A673 (cell line): Measurements from ENCODE around the gene DDN. TPM values are rescaled to one million over a fixed set of nuclear protein-coding genes. Genes with fewer than 3 reads are reported as not detected.
A peak's percentile ranks its signal among the peaks of the same experiment; 100 is the strongest.

Experiments used
- BruUV-seq: library from RNA; stranded (reverse); fragments of 400-500 nt; replicated peaks from 2 replicates; lab custom pipeline; 2021; lab: Mats Ljungman, UMichigan
- CTCF ChIA-PET: fragments of 300-600 bp; sonication (Branson Sonifier 250); formaldehyde crosslinking; loops from one replicate; lab custom pipeline; 2022; ENCODE audit warnings: antibody characterized with exemption; lab: Charles Lee
- POLR2A ChIA-PET: fragments of 300-600 bp; sonication (Branson Sonifier 250); formaldehyde crosslinking; loops from one replicate; lab custom pipeline; 2022; ENCODE audit warnings: antibody characterized with exemption; ENCODE audit not compliant: low non-redundant PET; lab: Charles Lee
- DNase-seq: peaks from one replicate; pipeline ENCODE4 v3.0.0-alpha.2; 2015; ENCODE audit warnings: low spot score
- H3K27ac ChIP-seq: fragments of 200-600 bp; sonication (generic); 2 replicates; pipeline ENCODE4 v1.5.1; 2016; ENCODE audit warnings: mixed run types, low read depth, mild to moderate bottlenecking, mixed read lengths, antibody characterized with exemption, low read length; ENCODE audit not compliant: poor library complexity, severe bottlenecking
- H3K27me3 ChIP-seq: fragments of 200-600 bp; sonication (generic); replicated peaks from 2 replicates; pipeline ENCODE4 v1.6.1; 2017; ENCODE audit warnings: mixed run types, low read depth, mild to moderate bottlenecking, mixed read lengths, antibody characterized with exemption, low read length; ENCODE audit not compliant: insufficient read depth, poor library complexity
- H3K36me3 ChIP-seq: fragments of 200-600 bp; sonication (generic); 2 replicates; pipeline ENCODE4 v1.6.1; 2016; ENCODE audit warnings: mixed run types, mild to moderate bottlenecking, mixed read lengths, antibody characterized with exemption, low read length; ENCODE audit not compliant: insufficient read depth, poor library complexity, severe bottlenecking
- H3K4me1 ChIP-seq: fragments of 200-600 bp; sonication (generic); 2 replicates; pipeline ENCODE4 v1.6.1; 2017; ENCODE audit warnings: mixed run types, mild to moderate bottlenecking, mixed read lengths, antibody characterized with exemption, low read length; ENCODE audit not compliant: insufficient read depth, poor library complexity, severe bottlenecking
- H3K4me3 ChIP-seq: fragments of 200-600 bp; sonication (generic); 2 replicates; pipeline ENCODE4 v1.5.1; 2016; ENCODE audit warnings: low read depth, mixed run types, mild to moderate bottlenecking, mixed read lengths, low read length; ENCODE audit not compliant: poor library complexity, severe bottlenecking
- H3K9me3 ChIP-seq: fragments of 200-600 bp; sonication (generic); 2 replicates; pipeline ENCODE4 v1.6.1; 2016; ENCODE audit warnings: mixed run types, low read depth, mild to moderate bottlenecking, mixed read lengths, antibody characterized with exemption, low read length; ENCODE audit not compliant: poor library complexity, severe bottlenecking
- EZH2 ChIP-seq: fragments of 200-600 bp; sonication (generic); IDR thresholded peaks from 2 replicates; pipeline ENCODE4 v1.6.1; 2017; ENCODE audit warnings: borderline replicate concordance, low read depth, mild to moderate bottlenecking, mixed read lengths, antibody characterized with exemption, low read length; ENCODE audit not compliant: poor library complexity, severe bottlenecking
- intact Hi-C: fragments of 100-400 bp; cut with micrococcal nuclease; formaldehyde crosslinking; loops from one replicate; pipeline ENCODE4 v1.10.0; 2022; ENCODE audit not compliant: unreplicated experiment
- total RNA-seq: library from RNA; stranded (reverse); gene quantifications from 2 replicates; pipeline ENCODE4 v1.2.3, GENCODE V29; 2021
- TF ChIP-seq, protein P1 (sequence below): fragments of 300-800, 200-600 bp; sonication (generic); conservative IDR thresholded peaks from 2 replicates; pipeline ENCODE4 v1.5.1; 2017; ENCODE audit warnings: low read depth, mild to moderate bottlenecking, antibody characterized with exemption, low read length, moderate library complexity, mixed read lengths

Gene DDN
- total RNA-seq, 1 experiment from 2014 or later, result 2.7 TPM

DNA sequence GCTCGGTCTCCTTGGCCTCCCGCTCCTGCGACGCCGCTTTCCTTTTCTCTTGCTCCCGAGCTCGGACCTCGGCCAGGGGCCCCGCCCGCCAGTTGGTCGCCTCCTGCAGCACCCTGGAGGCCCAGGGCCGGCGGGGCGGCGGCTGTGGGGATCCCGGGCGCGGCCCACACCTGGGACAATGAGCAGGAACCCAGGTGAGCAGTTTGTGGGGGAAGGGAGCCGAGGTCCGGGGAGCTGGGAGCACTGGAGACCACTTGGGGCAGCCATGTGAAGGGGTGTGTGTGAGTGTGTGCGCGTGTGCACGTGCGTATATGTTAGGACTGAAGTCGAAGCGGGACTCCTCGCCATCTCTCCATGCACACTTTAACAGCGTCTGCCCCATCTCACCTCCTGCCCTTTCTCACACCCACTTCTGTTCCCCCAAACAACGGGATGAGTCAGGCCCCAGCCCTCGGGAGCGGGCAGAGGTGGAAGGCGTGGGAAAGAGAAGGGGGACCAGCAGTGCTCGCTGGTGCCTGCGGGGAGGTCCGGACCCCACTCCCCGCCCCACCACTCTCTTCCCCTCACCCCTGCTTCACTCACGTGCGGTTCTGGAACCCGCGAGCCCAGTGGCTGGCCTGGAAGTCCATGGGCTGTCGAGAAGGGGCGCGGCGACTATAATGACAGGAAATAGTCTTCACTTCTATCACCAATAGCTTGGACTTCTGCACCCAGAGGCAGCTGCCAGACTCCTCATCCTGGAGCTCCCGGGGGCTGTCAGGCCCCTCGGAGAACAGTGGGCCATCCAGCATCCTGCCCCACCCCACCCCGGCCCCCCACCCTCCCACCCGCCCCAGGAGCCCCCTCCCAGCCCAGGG, 450 bp downstream of the DDN start:
- H3K27ac ChIP-seq, result no peak overlapping the region
- CTCF ChIA-PET, result interaction anchor here (0.8 to 3.7 kb wide), 4 partner anchors 10 to 107 kb away, joined by 3 to 28 read pairs (median 4); no protein-coding TSS in a partner anchor
- intact Hi-C loops, result no loop called here
- H3K36me3 ChIP-seq, result peaks cover 4% of the 10 kb centered on the region
- H3K9me3 ChIP-seq, result no peaks in the 10 kb centered on the region
- no peak for DNase-seq
- peak overlapping the region; percentile 42 for H3K4me3 ChIP-seq
- no TSS peak for BruUV-seq
- POLR2A ChIA-PET, result no interaction called here
- TF ChIP-seq, protein P1, sequence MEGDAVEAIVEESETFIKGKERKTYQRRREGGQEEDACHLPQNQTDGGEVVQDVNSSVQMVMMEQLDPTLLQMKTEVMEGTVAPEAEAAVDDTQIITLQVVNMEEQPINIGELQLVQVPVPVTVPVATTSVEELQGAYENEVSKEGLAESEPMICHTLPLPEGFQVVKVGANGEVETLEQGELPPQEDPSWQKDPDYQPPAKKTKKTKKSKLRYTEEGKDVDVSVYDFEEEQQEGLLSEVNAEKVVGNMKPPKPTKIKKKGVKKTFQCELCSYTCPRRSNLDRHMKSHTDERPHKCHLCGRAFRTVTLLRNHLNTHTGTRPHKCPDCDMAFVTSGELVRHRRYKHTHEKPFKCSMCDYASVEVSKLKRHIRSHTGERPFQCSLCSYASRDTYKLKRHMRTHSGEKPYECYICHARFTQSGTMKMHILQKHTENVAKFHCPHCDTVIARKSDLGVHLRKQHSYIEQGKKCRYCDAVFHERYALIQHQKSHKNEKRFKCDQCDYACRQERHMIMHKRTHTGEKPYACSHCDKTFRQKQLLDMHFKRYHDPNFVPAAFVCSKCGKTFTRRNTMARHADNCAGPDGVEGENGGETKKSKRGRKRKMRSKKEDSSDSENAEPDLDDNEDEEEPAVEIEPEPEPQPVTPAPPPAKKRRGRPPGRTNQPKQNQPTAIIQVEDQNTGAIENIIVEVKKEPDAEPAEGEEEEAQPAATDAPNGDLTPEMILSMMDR, result no peak
- no peak for TF ChIP-seq EZH2
- H3K27me3 ChIP-seq, result peaks cover 5% of the 10 kb centered on the region
- peaks cover 28% of the 10 kb centered on the region for H3K4me1 ChIP-seq

DNA sequence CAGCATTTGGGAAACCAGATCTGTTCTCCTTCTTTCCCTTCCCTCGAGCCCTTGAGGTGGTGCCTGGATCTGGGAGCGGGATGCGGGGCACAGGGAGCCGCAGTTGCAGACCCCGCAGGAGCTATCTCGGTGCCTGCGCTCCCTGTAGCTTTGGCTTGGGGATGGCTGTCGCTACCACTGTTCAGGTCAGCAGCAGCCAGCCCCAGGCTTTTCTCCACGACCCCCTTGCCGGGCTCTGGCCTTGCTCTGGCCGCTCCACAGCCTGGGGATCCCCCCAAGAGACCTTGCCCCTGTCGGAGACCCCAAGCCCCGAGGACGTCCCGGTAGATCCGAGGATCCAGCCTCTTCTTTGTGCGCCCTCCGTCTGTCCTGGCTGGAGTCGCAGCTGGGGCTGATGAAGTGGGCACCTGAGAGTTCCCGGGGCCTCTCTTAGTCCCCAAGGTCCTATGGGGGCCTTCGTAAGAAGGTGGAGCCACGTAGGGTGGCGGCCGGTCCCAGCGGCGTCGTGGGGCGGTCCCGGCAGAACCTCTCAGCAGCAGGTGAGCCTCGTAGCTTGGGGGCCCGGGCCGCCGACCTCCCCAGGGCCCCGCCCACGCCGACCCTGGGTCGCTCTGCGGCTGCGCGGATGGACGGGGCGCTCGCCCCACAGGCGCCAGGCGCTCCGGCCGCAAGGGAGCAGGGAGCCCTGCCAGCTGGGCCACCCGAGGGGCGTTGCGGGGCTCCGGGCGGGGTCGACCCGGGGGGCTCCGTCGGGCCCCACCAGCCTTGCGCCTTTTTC, 1.3 kb downstream of the DDN start:
- TF ChIP-seq EZH2, result no peak
- TF ChIP-seq, protein P1, result no peak
- peaks cover 5% of the 10 kb centered on the region for H3K27me3 ChIP-seq
- peaks cover 4% of the 10 kb centered on the region for H3K36me3 ChIP-seq
- intact Hi-C loops, result no loop called here
- H3K4me3 ChIP-seq, result peak overlapping the region; percentile 42
- no peaks in the 10 kb centered on the region for H3K9me3 ChIP-seq
- H3K27ac ChIP-seq, result no peak overlapping the region
- DNase-seq, result no peak
- H3K4me1 ChIP-seq, result peaks cover 28% of the 10 kb centered on the region
- BruUV-seq, result no TSS peak
- POLR2A ChIA-PET, result no interaction called here
- CTCF ChIA-PET, result interaction anchor here (0.6 to 3.7 kb wide), 7 partner anchors 10 to 123 kb away, joined by 3 to 28 read pairs (median 4); no protein-coding TSS in a partner anchor
